ENCODE results near the gene RBP5.

The RBP5 gene

GRCh38 chr12:7128681-7129286 is at the start of gene RBP5:
RBP5 (minus strand) TSS chr12:7128889; CDS start chr12:7128775, 114 bp downstream.
- no peak for DNase-seq

GRCh38 chr12:7178481-7178880 is 49.8 kb upstream of the RBP5 start:
- no peak for DNase-seq

GRCh38 chr12:7176595-7176994 is 47.9 kb upstream of the RBP5 start:
- DNase-seq: no peak

GRCh38 chr12:7175493-7175892 is 46.8 kb upstream of the RBP5 start:
- DNase-seq: no peak

GRCh38 chr12:7171854-7172253 is 43.2 kb upstream of the RBP5 start:
- no peak for DNase-seq

GRCh38 chr12:7169951-7170350 is 41.3 kb upstream of the RBP5 start:
- DNase-seq: no peak

- no peak for DNase-seq
These were observed 34.0 kb upstream of the RBP5 start for GRCh38 chr12:7162691-7163114.

GRCh38 chr12:7161811-7162210 is 33.1 kb upstream of the RBP5 start:
- DNase-seq: no peak

- DNase-seq: no peak
These were observed 32.6 kb upstream of the RBP5 start for GRCh38 chr12:7161327-7161726.

- DNase-seq: no peak
These were observed 31.5 kb upstream of the RBP5 start for GRCh38 chr12:7160183-7160582.

- DNase-seq: no peak
These were observed 30.3 kb upstream of the RBP5 start for GRCh38 chr12:7158781-7159609.

- no peak for DNase-seq
These were observed 28.7 kb upstream of the RBP5 start for GRCh38 chr12:7157391-7157790.

- DNase-seq: no peak
These were observed 27.8 kb upstream of the RBP5 start for GRCh38 chr12:7156259-7157197.

- no peak for DNase-seq
These were observed 26.9 kb upstream of the RBP5 start for GRCh38 chr12:7155471-7156034.

GRCh38 chr12:7154901-7155470 is 26.3 kb upstream of the RBP5 start:
- DNase-seq: no peak

- no peak for DNase-seq
These were observed 25.4 kb upstream of the RBP5 start for GRCh38 chr12:7154042-7154441.

- no peak for DNase-seq
These were observed 24.1 kb upstream of the RBP5 start for GRCh38 chr12:7152818-7153217.

GRCh38 chr12:7151532-7151931 is 22.8 kb upstream of the RBP5 start:
- DNase-seq: no peak

- no peak for DNase-seq
These were observed 22.2 kb upstream of the RBP5 start for GRCh38 chr12:7150841-7151240.

GRCh38 chr12:7150356-7150755 is 21.7 kb upstream of the RBP5 start:
- DNase-seq: no peak

GRCh38 chr12:7146906-7147305 is 18.2 kb upstream of the RBP5 start:
- DNase-seq: no peak

- DNase-seq: no peak
These were observed 17.5 kb upstream of the RBP5 start for GRCh38 chr12:7146228-7146627.

GRCh38 chr12:7145671-7146070 is 17.0 kb upstream of the RBP5 start:
- no peak for DNase-seq

Measured in activated gamma-delta T cell treated with Interleukin-2 at 50 U/mL for 16 hours (primary cell).